SK-N-SH (cell line): ENCODE data around the gene SH3PXD2A.

Source experiments
- EP300 ChIP-seq, 2 experiments: IDR thresholded peaks; 2 replicates each; pipeline versions ENCODE4 v1.4.0 to v1.6.1; 2012; ENCODE audit warnings: borderline replicate concordance in 1 of 2, low read depth in 1 of 2, low read length in 1 of 2
- EZH2phosphoT487 ChIP-seq: fragments of 200-600 bp; sonication (generic); IDR thresholded peaks from 2 replicates; pipeline ENCODE4 v1.6.1; 2017; ENCODE audit warnings: low read depth, mixed run types, mild to moderate bottlenecking, antibody characterized with exemption, moderate library complexity, borderline replicate concordance
- POLR2AphosphoS5 ChIP-seq: IDR thresholded peaks from 2 replicates; pipeline ENCODE4 v1.6.1; 2012; ENCODE audit warnings: low read depth, low read length
- RAD21 ChIP-seq: IDR thresholded peaks from 2 replicates; pipeline ENCODE4 v1.6.1; 2012; ENCODE audit warnings: mild to moderate bottlenecking, low read length
- REST ChIP-seq: IDR thresholded peaks from 2 replicates; pipeline ENCODE4 v1.6.1; 2012; ENCODE audit warnings: mild to moderate bottlenecking, low read depth, low read length, moderate library complexity
- RFX5 ChIP-seq: IDR thresholded peaks from 2 replicates; pipeline ENCODE4 v1.6.1; 2012; ENCODE audit warnings: mild to moderate bottlenecking, improper control_type of control experiment, low read length
- SMC3 ChIP-seq: IDR thresholded peaks from 2 replicates; pipeline ENCODE4 v1.6.1; 2012; ENCODE audit warnings: low read depth, low read length, improper control_type of control experiment
- TCF12 ChIP-seq: IDR thresholded peaks from 2 replicates; pipeline ENCODE4 v1.4.0; 2012
- TF ChIP-seq, protein P1 (sequence below): fragments of 200-600 bp; sonication (generic); IDR thresholded peaks from 2 replicates; pipeline ENCODE4 v1.6.1; 2017; ENCODE audit warnings: antibody characterized with exemption, mild to moderate bottlenecking, moderate library complexity
- TF ChIP-seq, protein P2 (sequence below): fragments of 150-350 bp; IDR thresholded peaks from 2 replicates; pipeline ENCODE4 v1.6.1; 2017; ENCODE audit warnings: antibody characterized with exemption, low read length, low read depth, borderline replicate concordance

DNA sequence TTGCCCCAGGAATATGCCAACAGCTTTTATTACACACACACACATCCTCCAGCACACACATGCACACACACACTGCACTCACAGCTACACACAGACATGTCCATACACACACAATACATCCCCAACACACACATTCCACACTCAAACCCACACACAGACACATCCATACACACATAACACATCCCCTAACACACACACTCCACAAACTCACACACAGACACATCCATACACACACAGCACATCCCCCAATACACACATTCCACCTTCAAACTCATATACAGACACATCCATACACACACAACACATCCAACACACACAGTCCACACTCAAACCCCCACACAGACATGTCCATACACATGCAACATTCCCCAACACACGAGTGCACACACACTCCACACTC lies 19.1 kb downstream of the SH3PXD2A start:
- TF ChIP-seq POLR2AphosphoS5 (no peak), EP300 (IDR thresholded peaks at IDR 0.05; ENCODE audit: borderline replicate concordance in 1 of 2, low read depth in 1 of 2, low read length in 1 of 2) (no peak), SMC3 (no peak), EZH2phosphoT487 (no peak), TCF12 (no peak), RAD21 (no peak), REST (no peak), RFX5 (no peak)
- TF ChIP-seq, protein P1, sequence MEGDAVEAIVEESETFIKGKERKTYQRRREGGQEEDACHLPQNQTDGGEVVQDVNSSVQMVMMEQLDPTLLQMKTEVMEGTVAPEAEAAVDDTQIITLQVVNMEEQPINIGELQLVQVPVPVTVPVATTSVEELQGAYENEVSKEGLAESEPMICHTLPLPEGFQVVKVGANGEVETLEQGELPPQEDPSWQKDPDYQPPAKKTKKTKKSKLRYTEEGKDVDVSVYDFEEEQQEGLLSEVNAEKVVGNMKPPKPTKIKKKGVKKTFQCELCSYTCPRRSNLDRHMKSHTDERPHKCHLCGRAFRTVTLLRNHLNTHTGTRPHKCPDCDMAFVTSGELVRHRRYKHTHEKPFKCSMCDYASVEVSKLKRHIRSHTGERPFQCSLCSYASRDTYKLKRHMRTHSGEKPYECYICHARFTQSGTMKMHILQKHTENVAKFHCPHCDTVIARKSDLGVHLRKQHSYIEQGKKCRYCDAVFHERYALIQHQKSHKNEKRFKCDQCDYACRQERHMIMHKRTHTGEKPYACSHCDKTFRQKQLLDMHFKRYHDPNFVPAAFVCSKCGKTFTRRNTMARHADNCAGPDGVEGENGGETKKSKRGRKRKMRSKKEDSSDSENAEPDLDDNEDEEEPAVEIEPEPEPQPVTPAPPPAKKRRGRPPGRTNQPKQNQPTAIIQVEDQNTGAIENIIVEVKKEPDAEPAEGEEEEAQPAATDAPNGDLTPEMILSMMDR, result no peak
- TF ChIP-seq, protein P2, sequence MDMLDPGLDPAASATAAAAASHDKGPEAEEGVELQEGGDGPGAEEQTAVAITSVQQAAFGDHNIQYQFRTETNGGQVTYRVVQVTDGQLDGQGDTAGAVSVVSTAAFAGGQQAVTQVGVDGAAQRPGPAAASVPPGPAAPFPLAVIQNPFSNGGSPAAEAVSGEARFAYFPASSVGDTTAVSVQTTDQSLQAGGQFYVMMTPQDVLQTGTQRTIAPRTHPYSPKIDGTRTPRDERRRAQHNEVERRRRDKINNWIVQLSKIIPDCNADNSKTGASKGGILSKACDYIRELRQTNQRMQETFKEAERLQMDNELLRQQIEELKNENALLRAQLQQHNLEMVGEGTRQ, result no peak
